Tongue (tissue), 1 donor: Measurements from ENCODE around the gene CNNM1. TPM values are rescaled to one million over a fixed set of nuclear protein-coding genes. Genes with fewer than 3 reads are reported as not detected.

Source experiments
- total RNA-seq: library from RNA; depleted of rRNA; stranded (reverse); fragments of >200 nt; gene quantifications from one replicate; pipeline ENCODE4 v1.2.3, GENCODE V29; 2014

Gene CNNM1
- total RNA-seq, 1 donor from 2014 or later: 0.92 TPM

Other genes with a start within 250 kb of the CNNM1 start
- gene HPSE2, start 93.5 kb upstream of the CNNM1 start, total RNA-seq: 18.3 TPM
- gene GOT1, start 101.3 kb downstream of the CNNM1 start, total RNA-seq: 46.3 TPM
- 6.2 TPM for gene NKX2-3, start 203.6 kb downstream of the CNNM1 start, total RNA-seq